HG02981 (cell line): ENCODE results near the gene TOM1L2.

Experiments
- ATAC-seq: cut with Tn5 transposase; IDR thresholded peaks from one replicate; pipeline ENCODE4 v1.9.1; 2021; ENCODE audit warnings: mild to moderate bottlenecking, moderate library complexity; ENCODE audit not compliant: unreplicated experiment

Gene TOM1L2

GRCh38 chr17:17902376-17902775, 69.8 kb downstream of the TOM1L2 start:
- ATAC-seq = no peak

GRCh38 chr17:17900615-17901520, 71.3 kb downstream of the TOM1L2 start:
- ATAC-seq = no peak

- no peak for ATAC-seq
Observed at GRCh38 chr17:17899486-17899885, 72.7 kb downstream of the TOM1L2 start.

- no peak for ATAC-seq
Observed at GRCh38 chr17:17898673-17899072, 73.5 kb downstream of the TOM1L2 start.

GRCh38 chr17:17897442-17897841, 74.8 kb downstream of the TOM1L2 start:
- no peak for ATAC-seq

- ATAC-seq = no peak
Observed at GRCh38 chr17:17896746-17897145, 75.5 kb downstream of the TOM1L2 start.

- ATAC-seq = no peak
Observed at GRCh38 chr17:17893801-17894644, 78.2 kb downstream of the TOM1L2 start.

- no peak for ATAC-seq
Observed at GRCh38 chr17:17892731-17893130, 79.5 kb downstream of the TOM1L2 start.

- ATAC-seq = no peak
Observed at GRCh38 chr17:17892009-17892408, 80.2 kb downstream of the TOM1L2 start.

GRCh38 chr17:17890773-17891759, 81.1 kb downstream of the TOM1L2 start:
- no peak for ATAC-seq

GRCh38 chr17:17889922-17890321, 82.3 kb downstream of the TOM1L2 start:
- ATAC-seq = no peak

- no peak for ATAC-seq
Observed at GRCh38 chr17:17888821-17889220, 83.4 kb downstream of the TOM1L2 start.

GRCh38 chr17:17888371-17888770, 83.8 kb downstream of the TOM1L2 start:
- ATAC-seq = no peak

GRCh38 chr17:17887752-17888304, 84.4 kb downstream of the TOM1L2 start:
- no peak for ATAC-seq

- no peak for ATAC-seq
Observed at GRCh38 chr17:17886726-17887125, 85.5 kb downstream of the TOM1L2 start.

- ATAC-seq = no peak
Observed at GRCh38 chr17:17886226-17886625, 86.0 kb downstream of the TOM1L2 start.

- ATAC-seq = no peak
Observed at GRCh38 chr17:17884391-17885357, 87.5 kb downstream of the TOM1L2 start.

- no peak for ATAC-seq
Observed at GRCh38 chr17:17883801-17884200, 88.4 kb downstream of the TOM1L2 start.

GRCh38 chr17:17882082-17882581, 90.1 kb downstream of the TOM1L2 start:
- no peak for ATAC-seq
